AG09309 (cell line): ENCODE measurements around the gene RASAL1.
"Not testable (repeated sequence)": the region's sequence is repeated elsewhere in the genome, so short reads cannot be mapped to it uniquely, and the experiment has no call there.

Experiments used
- DNase-seq: peaks from one replicate; pipeline ENCODE4 v3.0.0-alpha.2; 2010; ENCODE audit warnings: low read depth
- H3K4me3 ChIP-seq: 2 replicates; pipeline ENCODE4 v1.5.1; 2011; ENCODE audit warnings: mild to moderate bottlenecking, low read depth, low read length, moderate library complexity; ENCODE audit not compliant: control insufficient read depth
- CTCF ChIP-seq: IDR thresholded peaks from 2 replicates; pipeline ENCODE4 v1.5.1; 2011; ENCODE audit warnings: mild to moderate bottlenecking, low read depth, low read length, inconsistent platforms; ENCODE audit not compliant: insufficient read depth, control insufficient read depth; ENCODE audit errors: missing control alignments

Gene RASAL1

GRCh38 chr12:113146999-113147398 lies 11.4 kb upstream of the RASAL1 start:
- no peak overlapping the region for H3K4me3 ChIP-seq
- TF ChIP-seq CTCF, result no peak

GRCh38 chr12:113145720-113146551 lies 10.4 kb upstream of the RASAL1 start:
- DNase-seq, result peak; percentile 8
- no peak overlapping the region for H3K4me3 ChIP-seq
- TF ChIP-seq CTCF, result no peak

More at GRCh38 chr12:113146999-113147398, 11.4 kb upstream of the RASAL1 start:
- no peak for DNase-seq

GRCh38 chr12:113144806-113145205 lies 9.2 kb upstream of the RASAL1 start:
- TF ChIP-seq CTCF, result no peak
- no peak overlapping the region for H3K4me3 ChIP-seq
- DNase-seq, result no peak

- no peak overlapping the region for H3K4me3 ChIP-seq
- TF ChIP-seq CTCF, result no peak
- no peak for DNase-seq
These were observed 8.4 kb upstream of the RASAL1 start for GRCh38 chr12:113143959-113144358.

- DNase-seq, result no peak
- no peak overlapping the region for H3K4me3 ChIP-seq
- no peak for TF ChIP-seq CTCF
These were observed 7.3 kb upstream of the RASAL1 start for GRCh38 chr12:113142886-113143332.

- DNase-seq, result no peak
- TF ChIP-seq CTCF, result no peak
- H3K4me3 ChIP-seq, result no peak overlapping the region
These were observed 6.8 kb upstream of the RASAL1 start for GRCh38 chr12:113142173-113142885.

GRCh38 chr12:113141716-113142115 lies 6.2 kb upstream of the RASAL1 start:
- H3K4me3 ChIP-seq, DNase-seq: not testable (repeated sequence)
